CD4-positive, alpha-beta T cell treated with Interleukin-1 beta for 1 hour (primary cell): ENCODE data around the gene GDF7.

ENCODE experiments used
- DNase-seq, 2 donors: peaks; one replicate each; pipeline ENCODE4 v3.0.0-alpha.2; 2020 to 2022

Gene GDF7

DNA sequence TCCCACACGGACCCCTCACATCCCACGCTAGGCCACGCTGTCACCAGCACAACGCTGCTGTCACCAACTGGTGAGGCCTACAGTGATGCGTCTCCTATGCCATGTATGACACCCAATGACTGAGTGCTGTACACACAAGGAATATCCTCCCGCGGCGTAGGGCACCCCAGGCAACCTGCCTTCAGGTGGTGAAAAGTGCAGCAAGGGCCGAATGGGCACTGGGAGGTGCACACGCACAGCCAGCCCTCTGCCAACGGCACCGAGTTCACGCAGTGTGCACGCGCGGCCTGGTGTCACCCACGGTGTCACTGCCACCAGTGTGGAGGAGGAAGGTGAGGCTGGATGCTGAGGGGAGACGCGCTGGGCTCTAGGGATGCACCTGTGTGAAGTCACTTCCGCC, 20.5 kb upstream of the GDF7 start:
- no peak for DNase-seq

DNA sequence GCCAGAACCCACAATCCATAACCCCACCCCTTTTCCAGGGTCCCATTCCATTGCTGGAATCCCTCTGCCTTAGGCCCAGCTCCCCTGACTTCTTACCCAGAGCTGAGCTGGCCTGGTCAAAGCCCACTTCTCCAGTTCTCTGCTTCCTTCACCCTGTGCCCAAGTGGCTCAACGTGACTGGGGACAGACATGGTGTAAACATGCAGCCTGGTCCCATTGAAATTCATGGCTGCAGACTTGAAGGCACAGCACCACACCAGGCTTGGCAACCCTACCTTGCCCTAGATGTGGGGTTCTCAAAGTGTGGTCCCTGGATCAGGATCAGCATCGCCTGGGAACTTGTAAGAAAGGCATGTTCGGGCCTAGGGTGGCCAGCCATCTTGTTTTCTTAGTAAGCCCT, 19.7 kb upstream of the GDF7 start:
- DNase-seq: no peak

DNA sequence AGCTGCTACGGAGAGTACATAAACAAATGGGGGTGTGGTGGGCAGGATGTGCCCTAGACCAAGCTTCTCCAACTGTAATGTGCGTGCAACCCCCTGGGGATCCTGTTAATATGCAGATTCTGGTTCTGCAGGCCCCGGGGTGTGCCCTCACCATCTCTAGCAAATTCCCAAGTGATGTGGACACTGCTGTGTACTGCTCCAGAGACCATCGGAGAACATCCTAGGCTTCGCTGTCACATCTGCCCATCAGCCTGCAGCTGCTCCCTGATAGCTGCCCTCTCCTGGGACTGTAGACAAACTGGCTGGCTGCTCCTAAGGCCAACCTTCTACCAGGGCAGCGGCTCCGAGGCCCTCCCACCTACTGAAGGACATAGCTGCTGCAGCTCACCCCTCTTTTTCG, 19.2 kb upstream of the GDF7 start:
- no peak for DNase-seq

DNA sequence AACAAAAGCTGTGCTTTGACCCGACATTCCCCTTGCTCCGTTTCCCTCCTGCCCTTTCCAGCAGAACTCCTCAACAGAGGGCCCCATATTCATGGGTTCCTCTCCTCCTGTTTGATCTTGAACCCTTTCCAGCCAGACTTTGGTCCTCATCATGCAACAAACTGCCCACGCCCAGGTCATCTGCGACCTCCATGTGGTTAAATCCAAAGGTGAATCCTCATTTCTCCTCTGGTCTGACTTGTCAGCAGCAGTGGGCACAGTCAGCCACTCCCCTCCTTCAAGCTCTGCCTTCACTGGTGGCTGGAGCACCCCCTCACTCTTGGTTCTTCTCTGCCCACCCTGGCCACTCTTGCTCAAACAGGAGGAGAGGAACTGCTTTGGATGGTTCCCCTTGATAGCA, 18.7 kb upstream of the GDF7 start:
- no peak for DNase-seq

DNA sequence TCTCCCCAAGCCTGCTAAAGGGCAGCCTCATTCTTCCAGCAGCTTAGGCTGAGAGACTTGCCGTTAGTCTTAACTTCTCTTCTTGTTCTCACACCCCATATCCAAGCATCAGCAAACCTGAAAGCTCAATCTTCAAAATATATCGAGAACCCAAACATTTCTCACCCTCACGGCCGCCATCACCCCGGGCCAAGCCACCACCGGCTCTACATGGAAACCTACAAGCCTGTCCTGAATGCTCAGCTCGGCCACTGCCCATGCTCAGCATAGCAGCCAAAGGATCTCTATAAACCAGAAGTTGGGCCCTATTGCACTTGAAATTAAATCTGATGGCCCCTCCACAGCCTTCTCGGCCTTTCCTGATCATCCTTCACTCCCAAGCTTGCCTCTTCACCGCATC, 18.1 kb upstream of the GDF7 start:
- DNase-seq: no peak

DNA sequence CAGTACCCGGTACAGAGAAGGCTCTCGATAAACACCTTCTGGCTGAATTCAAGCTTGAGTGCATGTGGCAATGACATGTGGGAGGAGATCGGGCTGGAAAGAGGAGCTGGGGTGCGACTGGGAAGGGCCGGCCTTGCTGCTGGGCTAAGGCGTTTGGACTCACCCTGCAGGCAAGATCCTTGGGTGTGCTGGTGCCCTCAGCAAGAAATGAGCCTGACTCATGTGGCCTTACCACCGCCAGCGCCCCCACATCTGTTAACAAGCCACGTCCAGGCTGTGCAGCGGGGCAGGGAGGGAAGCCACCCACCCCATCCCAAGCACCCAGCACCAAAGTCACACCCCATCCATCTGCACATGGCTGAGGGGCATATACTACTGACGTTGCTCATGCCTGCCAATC, 17.4 kb upstream of the GDF7 start:
- no peak for DNase-seq

DNA sequence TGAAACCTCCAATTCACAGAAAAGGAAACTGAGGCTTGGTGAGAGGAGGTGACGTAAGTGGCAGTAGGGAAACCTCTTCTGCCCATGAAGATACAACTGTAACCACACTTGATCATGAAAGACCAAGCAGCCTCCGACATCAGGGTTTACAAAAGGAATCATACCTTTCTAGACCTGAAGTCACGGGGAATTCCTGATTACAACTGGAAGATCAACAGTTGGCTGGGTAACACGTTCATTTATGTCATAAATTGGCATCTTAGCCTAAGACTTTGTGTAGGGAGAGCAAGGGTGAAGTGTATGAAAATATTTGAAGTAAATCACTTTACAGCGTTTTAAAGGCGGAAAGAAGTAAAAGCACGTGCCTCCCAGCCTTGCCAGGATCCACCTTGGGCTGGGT, 17.0 kb upstream of the GDF7 start:
- no peak for DNase-seq

DNA sequence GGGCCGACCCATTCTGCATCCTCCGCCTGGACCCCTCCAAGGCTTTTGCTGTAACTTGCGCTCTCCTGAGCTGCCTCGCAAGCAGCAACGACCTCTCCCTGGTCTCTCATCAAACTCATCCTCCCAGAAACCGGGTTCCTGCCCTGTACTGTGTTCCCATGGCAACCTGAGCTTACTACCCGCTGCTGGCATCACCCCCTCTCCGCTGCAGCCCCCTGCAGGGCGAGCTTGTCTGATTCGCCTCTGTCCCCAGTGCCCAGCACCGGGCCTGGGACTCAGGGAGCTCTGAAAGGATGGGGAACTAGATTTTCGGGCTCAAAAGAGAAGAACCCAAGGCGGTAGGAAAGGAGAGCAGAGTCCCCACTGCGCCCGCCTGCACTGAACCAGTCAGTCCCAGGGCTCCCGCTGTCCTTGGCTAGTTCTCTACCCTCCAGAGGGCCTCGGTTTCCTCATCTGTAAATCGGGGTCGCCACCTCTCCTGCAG, 16.5 kb upstream of the GDF7 start:
- DNase-seq: peak; percentile 46 to 50

DNA sequence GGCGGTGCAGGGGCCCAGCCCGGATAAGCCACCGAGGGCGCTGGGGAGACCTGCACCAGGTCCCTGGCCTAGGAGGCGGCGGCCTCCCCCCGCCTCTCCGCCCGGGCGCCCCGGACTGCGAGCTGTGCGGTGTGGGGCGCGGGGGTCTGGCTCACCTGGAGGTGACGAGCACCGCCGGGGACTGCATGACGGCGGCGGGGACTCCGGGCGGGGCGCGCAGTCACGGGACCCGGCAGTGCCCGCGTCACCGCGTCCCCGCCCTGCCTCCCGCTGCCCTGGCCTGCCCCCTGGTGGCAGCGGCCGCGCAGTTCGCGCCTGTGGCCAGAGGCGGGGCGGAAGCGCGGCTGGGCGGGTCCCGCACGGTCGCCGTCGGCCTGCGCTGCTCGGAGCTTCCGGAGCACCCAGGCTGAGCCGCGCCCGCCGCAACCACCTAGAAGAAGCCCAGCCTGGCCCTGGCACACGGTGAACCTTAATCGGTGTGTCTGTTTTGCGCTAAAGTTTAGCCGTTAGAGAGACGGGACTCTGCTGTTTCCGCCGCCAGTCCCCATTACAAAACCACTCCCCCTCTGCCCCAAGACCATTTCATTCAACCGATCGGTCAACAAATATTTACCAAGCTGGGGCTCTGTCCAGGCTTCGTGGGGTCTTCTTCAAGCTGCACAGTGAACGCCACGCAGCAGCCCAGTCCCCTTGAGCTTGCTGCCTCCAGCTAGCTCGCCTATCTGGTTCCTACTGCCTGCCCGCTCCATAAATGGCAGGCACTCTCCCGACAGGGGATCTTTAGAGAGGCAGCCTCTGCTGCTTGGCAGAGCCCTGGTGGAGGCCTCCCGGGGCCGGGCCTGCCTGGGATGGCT, 15.8 kb upstream of the GDF7 start, which contains the start of gene HS1BP3:
HS1BP3 (minus strand) TSS at position 222 of the 854 bp plus-strand sequence; CDS start at position 187, 35 bp downstream.
- peak; percentile 92 for DNase-seq

DNA sequence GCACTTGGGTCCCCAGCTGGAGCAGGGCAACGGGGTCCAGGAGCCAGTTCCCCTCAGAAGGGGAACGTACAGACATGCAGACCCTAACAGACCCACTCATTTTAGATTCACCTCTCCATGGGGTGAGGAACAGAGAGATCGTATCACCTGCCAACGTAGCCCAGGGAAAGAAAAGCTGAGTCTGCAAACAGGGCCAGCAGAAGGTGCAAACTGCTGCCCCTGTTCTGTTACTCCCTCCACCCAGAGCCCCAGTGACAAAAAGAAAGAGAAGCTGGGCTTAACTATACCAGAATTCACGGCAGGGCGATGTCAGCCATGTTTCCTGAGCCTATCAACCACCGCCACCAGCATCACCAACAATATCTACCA, 15.2 kb upstream of the GDF7 start:
- DNase-seq: no peak

DNA sequence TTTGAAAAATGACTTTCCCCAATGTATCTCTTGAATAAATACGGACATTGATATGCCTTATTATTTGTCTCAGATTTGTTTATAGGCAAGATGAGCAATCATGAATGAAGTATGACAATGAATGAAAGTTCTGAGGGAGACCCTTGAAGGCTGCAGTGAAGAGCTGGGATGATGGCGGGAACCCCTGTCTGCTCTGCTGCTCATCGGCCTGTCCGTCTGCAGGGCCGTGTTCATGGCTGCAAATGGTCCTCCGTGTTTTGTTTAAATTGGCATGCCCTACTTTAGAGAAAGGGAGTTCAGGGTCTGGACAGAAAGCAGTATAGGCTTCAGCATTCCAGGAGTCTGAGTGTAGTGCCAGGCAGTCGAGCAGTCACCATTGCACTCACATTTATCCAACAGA, 14.8 kb upstream of the GDF7 start:
- DNase-seq: no peak

DNA sequence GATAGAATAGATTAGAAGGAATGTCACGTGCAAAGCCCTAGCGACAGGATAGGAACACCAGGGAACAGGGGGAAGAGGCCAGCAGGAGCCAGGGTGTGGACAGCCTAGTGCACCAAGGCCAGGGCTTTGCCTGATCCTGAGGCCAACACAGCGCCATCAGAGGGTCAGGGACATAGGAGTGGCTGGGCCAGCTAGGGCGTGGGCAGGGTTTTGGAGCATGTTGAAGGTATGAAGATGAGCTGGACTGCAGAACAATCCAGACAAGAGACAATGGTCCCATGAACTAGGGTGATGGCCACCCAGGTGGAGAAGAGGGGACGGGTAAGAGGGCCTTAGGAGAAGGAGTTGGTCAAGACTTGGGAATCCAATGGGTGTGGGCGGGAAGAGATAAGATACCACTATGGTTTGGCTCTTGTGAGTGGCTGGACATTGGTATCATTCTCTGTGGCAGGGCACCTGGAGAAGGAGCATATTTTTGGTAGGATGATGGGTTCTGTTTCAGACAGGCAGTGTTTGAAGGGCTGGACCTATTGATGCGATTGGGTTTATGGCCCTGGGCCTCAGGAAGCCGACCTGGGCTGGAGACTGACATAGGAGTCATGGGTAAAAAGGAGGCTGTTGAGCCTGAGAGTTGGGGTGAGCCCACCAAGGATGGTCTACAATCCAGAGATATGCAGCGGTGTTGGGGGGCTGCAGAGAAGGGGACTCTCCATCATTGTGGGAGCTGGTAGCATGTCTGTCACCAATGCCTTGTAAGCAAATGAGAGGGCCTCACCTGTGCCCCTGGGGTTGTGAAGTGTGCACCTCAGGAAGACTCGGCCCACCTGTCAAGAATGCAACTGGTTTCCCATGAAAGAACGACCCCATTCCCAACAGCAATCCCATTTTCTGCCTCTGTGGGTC, 14.0 kb upstream of the GDF7 start:
- no peak for DNase-seq

DNA sequence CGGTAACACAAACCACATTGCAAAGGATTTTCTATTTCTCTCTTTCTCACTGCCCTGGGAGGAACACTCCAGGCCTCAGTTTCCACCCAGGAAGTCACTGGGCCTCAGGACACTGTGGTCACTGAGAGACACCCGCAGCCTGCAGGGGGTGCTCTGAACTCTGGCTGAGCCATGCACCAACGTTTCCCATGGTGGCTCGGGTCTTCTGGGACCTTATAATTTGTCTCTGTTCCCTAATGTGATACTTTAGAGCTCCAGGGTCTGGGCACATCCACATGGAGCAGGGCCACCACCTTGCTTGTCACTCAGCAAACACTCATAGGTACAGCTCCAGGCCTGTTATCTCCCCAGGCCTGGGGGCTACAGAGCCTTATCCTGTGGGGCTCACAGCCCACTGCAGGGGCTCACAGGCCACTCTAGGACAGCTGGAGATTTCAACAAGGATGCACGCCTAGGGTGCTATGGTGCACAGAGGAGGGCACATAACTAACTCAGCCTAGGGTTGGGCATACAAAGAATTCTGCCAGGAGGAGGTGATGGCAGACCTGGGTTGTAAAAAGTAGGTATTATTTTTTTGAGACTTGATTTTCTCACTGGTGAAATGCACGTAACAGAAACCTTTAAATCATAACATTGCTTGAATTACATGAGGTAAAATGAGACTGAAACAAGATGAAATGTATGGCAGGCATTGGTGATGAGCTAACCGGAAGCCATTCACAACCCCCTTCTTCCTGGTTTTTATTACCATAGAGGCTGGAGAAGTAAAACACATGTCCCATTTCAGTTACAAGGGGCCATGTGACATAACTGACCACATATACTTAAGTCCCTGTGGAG, 13.0 kb upstream of the GDF7 start:
- no peak for DNase-seq

DNA sequence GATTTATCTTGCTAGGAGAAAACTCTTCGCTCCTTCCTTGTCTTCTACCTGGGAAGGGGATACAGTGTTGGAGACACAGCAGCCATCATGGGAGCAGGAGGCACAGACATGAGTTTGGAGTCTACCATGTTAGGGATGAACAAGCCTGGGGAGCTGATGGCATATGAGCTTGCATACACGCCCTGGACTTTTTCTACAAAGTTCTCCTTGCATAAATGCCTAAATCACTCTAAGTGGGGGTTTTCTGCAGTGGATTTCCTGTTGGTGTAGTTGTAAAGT, 12.5 kb upstream of the GDF7 start:
- no peak for DNase-seq

DNA sequence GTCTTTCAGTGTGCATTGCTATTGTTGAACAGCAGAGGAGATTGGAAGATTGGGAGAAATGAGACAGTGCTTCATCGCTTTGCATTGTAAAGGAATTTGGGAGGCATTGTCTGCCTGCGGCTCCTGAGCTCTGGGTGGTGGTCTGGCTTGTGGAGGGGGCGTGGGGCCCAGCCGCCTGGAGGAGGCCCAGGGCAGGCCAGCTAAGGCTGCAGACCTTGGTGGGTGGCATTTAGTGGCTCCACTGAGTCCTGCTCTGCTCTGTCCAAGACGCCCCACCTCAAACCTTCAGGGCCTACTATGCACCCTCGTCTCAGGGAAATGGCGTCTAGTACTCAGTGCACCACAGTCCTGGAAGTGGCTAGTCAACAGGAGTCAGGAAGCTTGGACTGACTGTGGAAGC, 10.4 kb upstream of the GDF7 start:
- no peak for DNase-seq

DNA sequence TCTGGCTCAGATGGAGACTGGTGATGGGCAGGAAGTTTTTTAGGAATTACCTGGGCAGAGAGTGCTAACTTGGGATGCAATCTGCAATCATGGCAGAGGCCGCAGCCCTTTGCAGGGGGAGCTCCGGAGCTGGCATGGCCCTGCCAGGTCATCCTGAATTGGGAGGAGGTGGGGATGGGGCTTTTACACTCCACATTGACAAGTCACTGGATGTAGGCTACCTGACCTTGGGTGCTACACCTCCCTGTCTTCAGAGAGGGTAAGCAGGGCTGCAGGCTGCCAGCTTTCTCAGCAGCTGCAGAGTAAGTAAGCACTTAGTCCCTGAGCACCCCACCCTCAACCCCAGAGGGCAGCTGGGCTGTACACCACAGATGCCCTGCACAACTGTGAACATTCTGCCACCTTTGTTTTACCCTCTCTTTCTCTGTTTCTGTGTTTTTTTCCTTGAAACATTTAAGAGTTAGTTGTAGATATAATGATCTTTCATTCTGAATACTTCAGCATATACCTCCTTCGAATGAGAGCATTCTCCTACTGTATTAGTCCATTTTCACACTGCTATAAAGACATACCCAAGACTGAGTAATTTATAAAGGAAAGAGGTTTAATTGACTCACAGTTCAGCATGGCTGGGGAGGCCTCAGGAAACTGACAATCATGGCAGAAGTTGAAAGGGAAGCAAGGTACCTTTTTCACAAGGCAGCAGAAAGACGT, 9.3 kb upstream of the GDF7 start:
- no peak for DNase-seq

DNA sequence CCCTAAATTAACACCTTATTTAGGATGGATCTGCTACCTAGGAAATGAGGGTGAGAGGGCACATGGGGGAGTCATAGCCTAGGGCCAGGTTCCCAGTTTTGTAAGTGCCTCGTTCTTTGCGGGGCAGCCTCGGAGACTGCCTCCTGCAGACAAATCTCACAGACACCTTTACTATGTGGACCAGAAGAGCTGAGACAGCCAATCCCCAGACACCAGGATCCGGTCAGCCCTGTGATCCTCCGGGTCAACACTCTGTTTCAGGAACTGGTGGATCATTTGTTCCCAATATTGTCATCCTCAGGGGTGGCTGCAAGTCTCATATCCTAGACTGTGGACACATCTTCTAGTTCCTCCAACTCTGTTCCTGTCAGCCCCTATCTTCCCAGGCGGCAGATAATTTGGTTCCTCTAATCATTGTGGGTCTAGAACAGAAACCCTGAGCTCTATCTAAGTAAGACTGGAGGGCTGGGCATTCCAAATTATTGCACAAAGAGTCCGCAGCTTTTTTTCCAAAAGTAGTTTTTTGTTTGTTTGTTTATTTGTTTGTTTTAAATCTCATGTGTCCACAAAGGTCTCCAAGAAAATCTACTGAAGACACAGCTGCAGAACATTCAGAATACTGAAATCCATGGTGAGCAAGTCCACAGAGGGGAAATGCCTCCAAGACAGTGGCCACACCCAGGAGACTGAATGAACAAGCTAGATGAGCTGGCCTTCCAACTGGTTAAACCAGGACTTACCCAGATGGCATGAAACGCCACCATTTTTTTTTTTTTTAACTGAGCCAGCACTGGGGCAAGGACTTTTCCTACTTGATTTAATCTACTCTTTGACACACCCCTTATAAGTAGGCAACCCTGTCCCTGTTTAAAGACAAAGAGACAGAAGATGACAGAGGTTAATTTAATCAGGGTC, 6.2 kb upstream of the GDF7 start:
- DNase-seq: no peak

DNA sequence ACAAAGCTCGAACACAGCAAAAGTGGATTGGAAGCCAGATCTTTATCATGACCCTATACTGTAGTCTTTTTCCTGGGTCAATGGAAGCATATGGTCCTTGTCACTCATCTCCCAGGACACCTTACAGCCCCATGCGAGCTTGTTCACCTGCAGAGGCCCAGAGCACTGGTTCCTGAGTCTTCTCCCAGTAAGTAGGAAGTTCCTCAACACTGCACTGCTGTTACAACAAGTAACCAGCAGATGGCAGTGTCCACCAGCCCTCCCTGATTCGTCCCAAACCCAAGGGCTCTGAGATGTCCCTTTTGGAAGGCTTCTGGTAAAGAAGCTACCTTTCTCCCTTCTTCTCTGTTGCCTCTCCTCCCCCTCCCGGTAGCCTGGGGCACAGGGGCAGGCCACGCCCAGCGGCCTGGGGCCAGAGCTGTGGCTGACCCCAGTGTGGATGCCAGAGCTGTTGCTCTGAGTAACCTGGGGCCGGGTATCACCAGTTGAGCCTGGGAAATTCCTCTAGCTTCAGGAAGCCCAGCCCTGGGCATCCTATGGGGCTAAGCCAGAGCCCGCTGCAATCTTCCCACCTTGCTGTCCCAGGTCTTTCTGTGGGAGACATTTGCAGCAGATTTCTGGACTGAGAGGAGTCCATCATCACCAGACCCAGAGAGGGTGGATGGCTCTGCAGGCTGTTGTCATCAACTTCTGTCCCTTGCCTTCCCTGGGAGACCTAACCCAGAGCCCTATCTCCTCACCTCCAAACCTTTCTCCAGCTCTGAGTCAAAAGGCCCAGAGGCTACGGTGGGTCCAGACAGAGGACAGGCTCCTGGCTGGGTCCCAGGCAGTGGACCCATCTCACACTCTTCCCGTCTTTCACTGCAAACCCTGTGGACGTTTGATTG, 5.3 kb upstream of the GDF7 start:
- DNase-seq: peak; percentile 72 to 75

DNA sequence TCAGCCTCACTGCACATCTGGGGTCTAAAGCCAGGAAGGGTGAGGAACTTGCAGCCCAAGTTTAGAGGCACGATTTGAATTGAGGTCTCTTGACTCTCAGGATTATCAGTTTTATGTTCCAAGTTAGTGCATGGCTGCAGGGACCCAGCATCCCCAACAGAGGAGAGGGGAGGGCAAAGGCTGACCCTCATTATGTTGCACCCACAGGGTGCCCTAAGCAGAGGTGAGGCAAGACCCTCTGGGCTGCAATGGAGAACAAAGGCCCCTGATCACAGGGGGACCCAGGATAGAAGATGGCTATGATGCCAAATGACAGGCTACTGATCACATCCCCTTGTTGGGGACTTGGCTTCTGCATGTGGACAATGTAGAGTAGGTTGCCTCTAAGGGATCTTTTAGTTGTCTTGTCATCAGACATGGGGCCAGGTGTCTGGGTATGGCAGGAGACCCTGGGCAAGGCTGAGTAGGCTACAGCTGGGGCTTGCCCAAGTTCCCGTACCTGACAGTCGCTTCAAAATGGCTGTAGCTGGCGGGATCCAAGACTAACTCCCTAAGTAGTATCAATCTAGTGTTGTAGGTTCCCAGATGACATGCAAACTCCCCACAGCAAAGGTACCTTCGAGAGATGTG, 4.5 kb upstream of the GDF7 start:
- no peak for DNase-seq
